ENCODE data around the gene PTK6.
A peak's percentile ranks its signal among the peaks of the same experiment; 100 is the strongest.

PTK6 gene

GRCh38 chr20:63543131-63543530 lies 6.0 kb upstream of the PTK6 start:
- DNase-seq (ENCODE audit: low read depth in 2 of 2) = no peak

- DNase-seq (ENCODE audit: low read depth in 2 of 2) = no peak
Observed at GRCh38 chr20:63542696-63543095, 5.5 kb upstream of the PTK6 start.

- no peak for DNase-seq (ENCODE audit: low read depth in 2 of 2)
Observed at GRCh38 chr20:63542031-63542559, 4.9 kb upstream of the PTK6 start.

- no peak for DNase-seq (ENCODE audit: low read depth in 2 of 2)
Observed at GRCh38 chr20:63541371-63541770, 4.2 kb upstream of the PTK6 start.

GRCh38 chr20:63540417-63541186 lies 3.4 kb upstream of the PTK6 start:
- DNase-seq (ENCODE audit: low read depth in 2 of 2) = peak in 1 of 2 donors; percentile 34

- DNase-seq (ENCODE audit: low read depth in 2 of 2) = no peak
Observed at GRCh38 chr20:63539441-63540370, 2.5 kb upstream of the PTK6 start.

- no peak for DNase-seq (ENCODE audit: low read depth in 2 of 2)
Observed at GRCh38 chr20:63539092-63539430, 1.9 kb upstream of the PTK6 start.

- DNase-seq (ENCODE audit: low read depth in 2 of 2) = no peak
Observed at GRCh38 chr20:63538204-63539091, 1.3 kb upstream of the PTK6 start.

GRCh38 chr20:63537525-63538203 lies 488 bp upstream of the PTK6 start:
- peak; percentile 94 for DNase-seq (ENCODE audit: low read depth in 2 of 2)

GRCh38 chr20:63536241-63536977 lies 767 bp downstream of the PTK6 start:
- DNase-seq (ENCODE audit: low read depth in 2 of 2) = no peak

GRCh38 chr20:63534831-63535651 lies 2.1 kb downstream of the PTK6 start:
- DNase-seq (ENCODE audit: low read depth in 2 of 2) = no peak

- no peak for DNase-seq (ENCODE audit: low read depth in 2 of 2)
Observed at GRCh38 chr20:63534427-63534830, 2.7 kb downstream of the PTK6 start.

- DNase-seq (ENCODE audit: low read depth in 2 of 2) = no peak
Observed at GRCh38 chr20:63533871-63534393, 3.2 kb downstream of the PTK6 start.

- no peak for DNase-seq (ENCODE audit: low read depth in 2 of 2)
Observed at GRCh38 chr20:63533388-63533787, 3.8 kb downstream of the PTK6 start.

GRCh38 chr20:63532449-63532971 lies 4.7 kb downstream of the PTK6 start:
- DNase-seq (ENCODE audit: low read depth in 2 of 2) = no peak

GRCh38 chr20:63531686-63532448 lies 5.3 kb downstream of the PTK6 start:
- no peak for DNase-seq (ENCODE audit: low read depth in 2 of 2)

- DNase-seq (ENCODE audit: low read depth in 2 of 2) = no peak
Observed at GRCh38 chr20:63530788-63531160, 6.4 kb downstream of the PTK6 start.

Measured in stimulated activated CD8-positive, alpha-beta memory T cell treated with anti-CD3 and anti-CD28 coated beads, Interleukin-15, amount 100 ng/mL, for 48 hours (primary cell).